Muscle layer of duodenum (tissue), 2 donors: ENCODE results near the gene PITHD1.
"Not testable (repeated sequence)": the region's sequence is repeated elsewhere in the genome, so short reads cannot be mapped to it uniquely, and the experiment has no call there.

Source experiments
- H3K27ac ChIP-seq: one replicate; pipeline ENCODE4 v1.7.0; 2013; ENCODE audit warnings: mild to moderate bottlenecking, low read length
- H3K27me3 ChIP-seq: one replicate; pipeline ENCODE4 v1.7.0; 2013; ENCODE audit warnings: low read depth, mild to moderate bottlenecking, control low read depth, low read length
- H3K36me3 ChIP-seq, 2 donors: one replicate each; pipeline ENCODE4 v1.7.0; 2013; ENCODE audit warnings: low read length in 2 of 2, control low read depth in 1 of 2, mild to moderate bottlenecking in 1 of 2; ENCODE audit not compliant: insufficient read depth in 2 of 2, control insufficient read depth in 1 of 2
- H3K4me1 ChIP-seq, 2 donors: one replicate each; pipeline ENCODE4 v1.7.0; 2013; ENCODE audit warnings: low read length in 2 of 2, mild to moderate bottlenecking in 2 of 2, control low read depth in 1 of 2, moderate library complexity in 1 of 2; ENCODE audit not compliant: insufficient read depth in 2 of 2, control insufficient read depth in 1 of 2
- H3K4me3 ChIP-seq, 2 donors: one replicate each; pipeline ENCODE4 v1.7.0; 2013; ENCODE audit warnings: low read length in 2 of 2, low read depth in 1 of 2, mild to moderate bottlenecking in 1 of 2
- H3K9me3 ChIP-seq, 2 donors: one replicate each; pipeline ENCODE4 v1.7.0; 2013; ENCODE audit warnings: low read length in 2 of 2, control low read depth in 1 of 2, mild to moderate bottlenecking in 1 of 2; ENCODE audit not compliant: control insufficient read depth in 1 of 2
- donor health status: healthy.

Gene PITHD1

GRCh38 chr1:23777979-23778814 is at the start of gene PITHD1:
PITHD1 (plus strand) TSS chr1:23778418; CDS start chr1:23778516, 98 bp downstream.
- no peaks in the 10 kb centered on the region for H3K9me3 ChIP-seq
- H3K4me1 ChIP-seq, result peaks cover 9 to 22% of the 10 kb centered on the region in 2 donors
- peaks cover 0 to 14% of the 10 kb centered on the region in 2 donors for H3K36me3 ChIP-seq
- peak within 1 kb of the TSS; percentile 90 to 99 for H3K4me3 ChIP-seq
- H3K27ac ChIP-seq, result peak within 1 kb of the TSS; percentile 99
- H3K27me3 ChIP-seq, result no peaks in the 10 kb centered on the region

DNA sequence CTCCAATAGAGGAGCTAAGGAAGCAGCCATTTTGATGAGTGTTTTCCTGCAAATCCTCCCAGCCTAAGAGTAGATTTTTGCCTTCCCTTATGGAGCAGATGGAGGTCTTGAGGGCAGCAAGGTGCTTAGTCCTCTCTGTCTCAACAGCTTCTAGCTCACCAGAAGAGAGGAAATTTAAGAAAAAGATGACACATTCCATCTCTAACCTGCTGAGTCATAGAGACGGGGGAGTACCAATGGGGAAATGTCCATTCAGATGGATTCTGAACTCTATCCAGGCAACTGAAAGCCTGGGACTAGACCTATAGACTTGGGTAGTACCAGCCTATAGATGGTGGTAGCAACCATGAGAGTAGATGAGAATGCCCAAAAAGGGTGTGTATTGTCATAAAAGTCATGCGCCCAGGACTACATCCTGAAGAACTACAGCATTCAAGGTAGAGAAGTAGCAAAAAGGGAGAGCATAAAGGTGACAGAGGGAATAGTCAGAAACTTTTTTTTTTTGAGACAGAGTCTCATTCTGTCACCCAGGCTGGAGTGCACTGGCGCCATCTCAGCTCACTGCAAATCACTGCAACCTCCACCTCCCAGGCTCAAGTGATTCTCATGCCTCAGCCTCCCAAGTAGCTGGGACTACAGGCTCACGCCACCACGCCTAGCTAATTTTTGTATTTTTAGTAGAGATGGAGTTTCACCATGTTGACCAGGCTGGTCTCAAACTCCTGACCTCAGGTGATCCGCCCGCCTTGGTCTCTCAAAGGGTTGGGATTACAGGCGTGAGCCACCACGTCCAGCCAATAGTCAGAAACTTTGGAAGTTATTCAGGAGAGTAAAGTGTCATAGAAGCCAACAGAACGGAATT is 45.6 kb upstream of the PITHD1 start:
- Histone ChIP-seq H3K27ac (no peak overlapping the region), H3K4me1 (no peaks in the 10 kb centered on the region), H3K36me3 (no peaks in the 10 kb centered on the region), H3K27me3 (no peaks in the 10 kb centered on the region), H3K4me3 (no peak overlapping the region), H3K9me3 (no peaks in the 10 kb centered on the region)

DNA sequence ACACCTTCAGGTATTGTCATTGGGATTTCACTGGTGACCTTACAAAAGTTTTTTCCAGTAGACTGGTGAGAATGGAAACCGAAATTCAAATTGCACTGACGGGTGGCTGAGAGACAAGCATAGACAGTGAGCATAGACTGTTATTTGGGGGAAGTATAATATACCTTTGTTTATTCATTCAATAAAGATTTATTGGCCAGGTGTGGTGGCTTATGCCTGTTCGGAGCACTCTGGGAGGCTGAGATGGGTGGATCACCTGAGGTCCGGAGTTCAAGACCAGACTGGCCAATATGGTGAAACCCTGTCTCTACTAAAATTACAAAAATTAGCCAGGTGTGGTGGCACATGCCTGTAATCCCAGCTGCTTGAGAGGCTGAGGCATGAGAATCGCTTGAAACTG is 44.9 kb upstream of the PITHD1 start:
- not testable (repeated sequence) for H3K4me3 ChIP-seq, H3K4me1 ChIP-seq, H3K36me3 ChIP-seq, H3K27ac ChIP-seq, H3K9me3 ChIP-seq, H3K27me3 ChIP-seq

DNA sequence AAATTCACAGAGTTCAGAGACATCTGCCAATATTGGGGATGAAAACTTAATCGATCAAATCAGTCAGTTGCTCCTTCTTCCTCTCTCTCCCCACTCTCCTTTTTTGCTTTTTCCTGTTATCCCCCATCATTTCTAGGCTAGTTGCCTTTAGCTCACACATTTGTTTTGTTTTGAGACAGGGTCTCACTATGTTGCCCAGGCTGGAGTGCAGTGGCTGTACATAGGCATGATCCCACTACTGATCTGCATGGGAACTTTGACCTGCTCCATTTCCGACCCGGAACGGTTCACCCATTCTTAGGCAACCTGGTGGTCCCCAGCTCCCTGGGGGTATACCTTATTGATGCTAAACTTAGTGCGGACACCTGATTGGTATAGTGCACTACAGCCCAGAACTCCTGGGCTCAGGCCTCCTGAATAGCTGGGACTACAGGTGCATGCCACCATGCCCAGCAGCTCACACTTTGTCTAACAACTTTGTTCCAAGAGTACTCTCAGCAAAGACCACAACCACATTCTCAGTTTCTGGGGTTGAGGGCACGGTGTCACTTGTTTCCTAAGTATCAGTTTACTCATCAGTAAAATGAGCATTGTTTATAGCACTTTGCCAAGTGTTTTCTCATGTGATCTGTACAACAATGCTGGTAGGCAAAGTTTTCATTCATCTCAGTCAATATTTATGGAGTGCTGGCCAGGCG is 41.6 kb upstream of the PITHD1 start:
- H3K4me3 ChIP-seq, result no peak overlapping the region
- no peaks in the 10 kb centered on the region for H3K4me1 ChIP-seq
- no peaks in the 10 kb centered on the region for H3K27me3 ChIP-seq
- no peaks in the 10 kb centered on the region for H3K36me3 ChIP-seq
- H3K27ac ChIP-seq, result no peak overlapping the region
- H3K9me3 ChIP-seq, result no peaks in the 10 kb centered on the region

GRCh38 chr1:23741609-23742008 is 36.6 kb upstream of the PITHD1 start:
- no peak overlapping the region for H3K27ac ChIP-seq
- H3K4me1 ChIP-seq, result peaks cover 6 to 23% of the 10 kb centered on the region in 2 donors
- H3K4me3 ChIP-seq, result no peak overlapping the region
- H3K9me3 ChIP-seq, result no peaks in the 10 kb centered on the region
- H3K27me3 ChIP-seq, result no peaks in the 10 kb centered on the region
- no peaks in the 10 kb centered on the region for H3K36me3 ChIP-seq

DNA sequence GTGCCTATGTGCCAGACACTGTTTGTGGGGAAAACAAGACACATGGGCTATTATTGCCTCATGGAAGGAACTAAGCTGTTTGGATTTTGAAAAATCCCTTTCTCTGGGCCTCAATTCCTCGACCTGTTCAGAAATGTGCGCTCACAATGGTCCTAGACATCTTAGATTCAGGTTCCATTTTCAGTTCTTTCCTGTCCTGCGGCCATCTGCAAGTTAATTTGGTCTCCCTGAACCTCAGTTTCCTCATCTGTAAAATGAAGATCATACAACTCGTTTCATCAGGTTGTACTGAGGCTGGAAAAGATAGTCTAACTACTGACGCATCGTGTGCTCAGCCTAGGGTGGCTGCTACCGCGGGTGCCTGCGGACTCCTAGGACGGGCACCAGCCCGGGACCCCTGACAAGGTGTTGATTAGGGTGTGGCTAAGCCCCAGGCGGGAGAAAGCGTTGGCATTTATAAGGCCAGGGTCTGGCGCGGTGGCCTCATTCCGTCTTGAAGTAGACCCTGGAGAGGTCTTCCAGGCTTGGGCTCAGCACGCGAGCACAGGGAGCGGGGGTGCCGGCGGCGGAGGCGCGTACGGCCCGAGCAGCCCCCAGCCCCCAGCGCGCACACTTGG is 35.4 kb upstream of the PITHD1 start:
- H3K4me1 ChIP-seq, result peaks cover 6 to 23% of the 10 kb centered on the region in 2 donors
- no peak overlapping the region for H3K27ac ChIP-seq
- H3K36me3 ChIP-seq, result no peaks in the 10 kb centered on the region
- H3K4me3 ChIP-seq, result peak overlapping the region; percentile 85 to 96
- H3K27me3 ChIP-seq, result no peaks in the 10 kb centered on the region
- no peaks in the 10 kb centered on the region for H3K9me3 ChIP-seq

DNA sequence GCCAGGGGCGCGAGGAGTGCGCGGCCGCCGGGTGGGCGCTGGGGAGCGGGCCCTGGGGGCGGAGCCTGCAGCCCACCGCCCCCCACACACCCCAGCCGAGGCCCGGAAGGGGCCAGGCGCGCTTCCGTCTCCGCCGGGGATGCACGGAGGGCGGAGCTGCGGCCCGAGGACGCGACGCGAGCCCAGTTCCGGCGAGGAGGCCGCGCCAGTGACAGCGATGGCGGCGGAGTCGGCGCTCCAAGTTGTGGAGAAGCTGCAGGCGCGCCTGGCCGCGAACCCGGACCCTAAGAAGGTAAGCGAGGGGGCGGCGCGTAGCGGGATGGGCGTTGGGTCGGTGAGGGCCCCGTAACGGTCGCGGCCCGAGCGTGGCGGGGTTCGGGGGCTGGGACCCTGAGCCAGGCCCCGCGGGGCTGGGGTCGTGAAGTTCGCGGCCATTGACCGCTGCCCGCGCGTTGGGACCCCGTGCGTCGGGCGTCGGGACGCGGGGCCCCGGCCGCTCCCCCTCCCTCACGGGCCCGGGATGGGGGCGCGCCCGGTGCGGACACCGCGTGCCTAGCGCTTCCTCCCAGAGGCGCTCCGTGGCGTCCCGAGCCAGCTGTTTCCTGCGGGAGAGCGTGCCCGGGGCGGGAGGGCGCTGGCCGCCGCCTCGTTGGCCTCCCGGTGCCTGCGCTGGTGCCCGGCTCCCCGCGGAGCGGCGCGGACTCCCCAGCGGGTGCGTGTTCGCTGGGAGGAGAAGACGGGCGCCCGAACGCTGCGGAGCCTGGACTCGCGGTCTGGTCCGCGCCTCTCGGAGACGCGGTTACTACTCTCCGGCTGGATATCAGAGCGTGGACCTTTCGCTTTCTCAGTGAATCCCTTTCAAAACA is 34.7 kb upstream of the PITHD1 start, which contains the start of gene ELOA:
Gene ELOA, plus strand, starts transcription at position 185 of the 866 bp plus-strand sequence. Its CDS starts 33 bp downstream, at position 218.
- H3K27me3 ChIP-seq, result no peaks in the 10 kb centered on the region
- H3K27ac ChIP-seq, result peak within 1 kb of the TSS; percentile 62
- H3K36me3 ChIP-seq, result no peaks in the 10 kb centered on the region
- H3K4me1 ChIP-seq, result peaks cover 6 to 23% of the 10 kb centered on the region in 2 donors
- peak within 1 kb of the TSS; percentile 85 to 96 for H3K4me3 ChIP-seq
- H3K9me3 ChIP-seq, result no peaks in the 10 kb centered on the region

DNA sequence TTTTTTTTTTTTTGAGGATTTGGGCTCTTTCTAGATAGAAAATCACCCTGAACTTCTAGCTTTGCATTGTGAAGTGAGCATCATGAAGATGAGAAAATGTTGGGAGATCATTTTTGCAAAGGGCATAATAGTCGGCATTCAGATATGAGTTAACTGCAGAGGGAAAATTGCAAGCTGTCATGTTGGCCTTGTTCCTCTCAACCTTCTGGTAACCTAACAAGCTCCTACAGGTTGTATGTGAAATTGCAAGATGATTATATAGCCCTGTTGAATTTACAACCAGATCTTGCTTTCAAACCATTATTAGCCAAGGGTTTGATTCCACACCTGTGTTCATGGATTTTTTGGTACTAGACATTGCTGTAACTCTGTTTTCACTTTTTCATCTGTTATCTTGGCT is 32.7 kb upstream of the PITHD1 start:
- Histone ChIP-seq H3K4me3 (no peak overlapping the region), H3K27me3 (no peaks in the 10 kb centered on the region), H3K9me3 (no peaks in the 10 kb centered on the region), H3K27ac (no peak overlapping the region), H3K4me1 (peaks cover 6 to 23% of the 10 kb centered on the region in 2 donors), H3K36me3 (peaks cover 2% of the 10 kb centered on the region in 2 donors)

GRCh38 chr1:23748016-23748415 is 30.2 kb upstream of the PITHD1 start:
- H3K4me1 ChIP-seq, result peaks cover 6 to 16% of the 10 kb centered on the region in 2 donors
- H3K27me3 ChIP-seq, result no peaks in the 10 kb centered on the region
- H3K36me3 ChIP-seq, result peaks cover 24 to 27% of the 10 kb centered on the region in 2 donors
- no peak overlapping the region for H3K27ac ChIP-seq
- H3K4me3 ChIP-seq, result no peak overlapping the region
- H3K9me3 ChIP-seq, result no peaks in the 10 kb centered on the region
